Measurements from ENCODE around the gene HOPX.
"Not testable (repeated sequence)": the region's sequence is repeated elsewhere in the genome, so short reads cannot be mapped to it uniquely, and the experiment has no call there.

HOPX gene

DNA sequence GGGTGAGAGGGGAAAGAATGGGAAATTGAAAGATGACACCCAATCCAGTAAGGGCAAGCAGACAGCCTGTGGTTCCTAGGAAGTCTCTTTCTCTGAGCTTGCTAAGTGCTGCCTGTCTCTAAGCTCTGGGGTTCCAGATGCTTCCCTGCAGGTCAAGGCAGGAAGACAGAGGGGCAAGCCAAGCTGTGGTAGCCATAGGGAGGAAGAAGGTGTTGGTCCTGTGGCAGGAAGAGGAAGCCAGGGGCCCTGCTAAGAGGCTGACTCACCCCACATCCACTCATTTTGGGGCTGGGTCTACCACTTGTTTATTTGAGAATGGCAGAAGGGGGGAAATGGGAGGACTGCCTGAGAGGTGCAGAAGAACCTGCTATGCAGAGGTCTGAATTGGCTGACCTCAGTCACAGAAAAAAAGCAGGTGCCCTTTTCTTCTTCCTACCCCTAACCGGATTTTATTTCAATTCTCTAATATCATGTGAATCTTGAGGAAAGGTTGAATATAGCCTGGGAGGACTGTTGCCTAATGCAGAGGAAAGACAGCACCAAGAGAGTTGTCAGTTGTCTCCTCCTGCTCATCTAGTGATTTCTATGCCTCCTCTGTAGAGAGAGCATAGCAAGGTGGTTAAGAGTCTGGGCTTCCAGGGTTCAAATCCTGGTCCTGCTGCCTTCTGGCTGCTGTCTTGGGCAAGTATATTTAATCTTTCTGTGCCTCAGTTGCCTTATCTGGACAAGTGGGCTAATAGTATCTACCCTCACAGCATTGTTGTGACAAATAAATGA is 27.4 kb downstream of the HOPX start:
- DNase-seq, result no peak

DNA sequence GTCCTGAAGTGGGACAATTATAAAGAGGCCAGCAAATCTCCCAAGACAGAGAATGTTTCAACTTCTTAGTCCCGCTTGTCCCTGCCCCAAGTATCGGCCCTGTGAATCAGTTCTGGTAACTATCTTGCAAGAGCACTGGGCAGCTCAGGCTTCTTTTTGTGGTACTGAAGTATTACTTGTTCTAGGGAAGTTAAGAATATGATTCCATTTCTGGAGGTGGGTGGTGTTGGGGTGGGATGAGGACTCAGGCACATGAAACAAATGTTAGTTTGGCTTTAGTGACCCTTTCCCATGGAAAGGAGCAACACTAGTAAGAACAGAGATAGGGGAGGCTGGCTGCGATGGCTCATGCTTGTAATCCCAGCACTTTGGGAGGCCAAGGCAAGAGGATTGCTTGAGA is 28.9 kb downstream of the HOPX start:
- no peak for DNase-seq

DNA sequence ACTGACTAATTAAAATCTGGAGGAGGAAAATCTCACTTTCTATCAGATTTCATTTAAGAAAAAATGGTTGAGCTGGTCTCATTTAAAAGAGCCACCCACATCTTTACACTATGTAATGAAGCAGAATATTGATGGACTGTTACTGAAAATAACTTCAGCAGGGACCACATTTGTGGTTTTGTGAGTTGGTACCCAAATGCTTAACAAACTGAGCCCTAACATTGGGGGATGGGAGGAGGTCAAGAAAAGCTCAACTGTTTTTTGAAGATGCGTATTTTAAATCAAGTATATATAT is 30.1 kb downstream of the HOPX start:
- no peak for DNase-seq

DNA sequence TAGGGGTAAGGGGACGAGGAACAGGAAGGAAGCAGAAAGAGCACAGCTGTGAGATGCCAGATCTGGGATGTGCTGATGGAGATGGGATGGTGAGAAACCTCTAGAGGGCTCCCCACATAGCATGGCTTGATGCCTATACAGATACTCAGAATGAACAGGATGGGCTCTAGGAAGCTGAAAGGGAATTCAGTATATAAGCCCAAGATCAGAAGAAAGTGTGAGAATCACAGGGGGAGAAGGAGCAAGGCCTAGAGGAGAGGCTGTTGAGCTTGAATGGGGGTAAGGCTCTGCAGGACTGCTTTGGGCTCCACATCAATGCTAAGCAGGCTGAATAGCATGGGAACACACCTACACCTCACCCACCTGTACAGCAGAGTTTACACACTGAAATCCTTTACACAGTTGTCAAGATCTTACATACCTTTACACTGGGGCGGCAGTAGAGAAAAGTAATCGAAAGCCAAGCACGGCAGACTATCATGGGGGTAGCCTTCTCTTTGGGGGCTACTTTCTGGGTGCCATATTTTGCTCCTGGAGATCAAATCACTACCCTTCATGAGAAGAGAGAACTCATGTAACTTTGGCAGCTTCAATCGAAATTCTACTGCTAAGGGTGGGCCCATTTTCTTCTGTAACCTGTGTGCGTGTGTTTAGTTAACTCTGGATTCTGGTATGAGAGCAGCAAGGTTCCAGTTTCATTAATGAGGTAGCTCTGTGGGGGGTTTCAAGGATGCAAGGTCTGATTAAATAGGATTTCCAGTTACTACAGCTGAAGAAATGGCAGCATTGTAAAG is 30.6 kb downstream of the HOPX start:
- DNase-seq, result no peak

DNA sequence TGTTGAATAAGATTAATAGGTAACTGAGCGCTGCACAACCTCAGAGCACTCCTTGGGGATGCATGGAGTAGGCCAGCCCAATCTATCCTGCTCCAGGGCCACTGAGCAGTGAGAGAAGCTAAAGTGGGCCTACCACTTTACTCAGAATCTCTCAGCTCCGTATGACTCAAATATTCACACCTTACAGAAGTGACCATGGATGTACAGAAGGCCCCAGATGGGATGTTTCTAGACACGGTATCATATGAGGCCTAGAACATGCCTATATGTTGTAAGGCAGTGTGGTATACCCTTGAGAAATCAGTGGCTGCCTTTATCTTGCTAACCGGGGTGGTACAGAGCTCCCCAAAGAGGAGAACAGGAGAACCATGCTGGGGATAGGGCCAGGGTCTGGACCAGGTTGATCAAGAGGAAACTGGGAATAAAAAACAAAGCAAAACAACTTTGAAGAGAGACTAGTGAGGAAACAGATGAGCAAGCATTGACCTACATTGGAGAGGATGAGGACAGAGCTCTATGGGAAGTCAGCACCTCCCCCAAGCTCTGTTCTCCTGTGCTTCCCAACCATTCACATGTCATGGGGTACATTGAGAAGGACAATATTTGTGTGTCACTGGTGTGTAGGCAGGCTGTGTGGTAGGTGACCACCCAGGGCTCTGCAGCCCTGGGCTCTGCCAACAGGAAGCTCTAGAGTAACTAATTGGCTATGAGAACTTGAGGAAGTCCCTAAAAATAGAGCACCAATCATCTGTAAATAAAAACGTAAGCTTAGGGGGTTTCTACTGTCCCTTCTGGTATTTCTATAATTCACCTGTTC is 31.4 kb downstream of the HOPX start:
- no peak for DNase-seq

DNA sequence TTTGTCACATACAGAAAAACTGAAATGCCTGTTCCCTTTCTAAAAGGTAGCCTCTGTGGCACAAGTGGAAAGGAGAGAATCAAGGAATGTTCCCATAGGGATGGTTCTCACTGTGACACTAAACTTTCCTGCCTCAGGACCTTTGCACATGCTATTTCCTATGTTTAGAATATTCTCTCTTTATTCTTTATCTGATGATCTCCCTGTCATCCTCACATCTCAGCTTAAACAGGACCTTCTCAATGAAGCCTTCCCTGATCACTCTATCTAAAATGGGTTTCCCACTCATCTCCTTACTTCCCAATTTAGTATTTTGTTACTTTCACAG is 32.3 kb downstream of the HOPX start:
- DNase-seq, result no peak

DNA sequence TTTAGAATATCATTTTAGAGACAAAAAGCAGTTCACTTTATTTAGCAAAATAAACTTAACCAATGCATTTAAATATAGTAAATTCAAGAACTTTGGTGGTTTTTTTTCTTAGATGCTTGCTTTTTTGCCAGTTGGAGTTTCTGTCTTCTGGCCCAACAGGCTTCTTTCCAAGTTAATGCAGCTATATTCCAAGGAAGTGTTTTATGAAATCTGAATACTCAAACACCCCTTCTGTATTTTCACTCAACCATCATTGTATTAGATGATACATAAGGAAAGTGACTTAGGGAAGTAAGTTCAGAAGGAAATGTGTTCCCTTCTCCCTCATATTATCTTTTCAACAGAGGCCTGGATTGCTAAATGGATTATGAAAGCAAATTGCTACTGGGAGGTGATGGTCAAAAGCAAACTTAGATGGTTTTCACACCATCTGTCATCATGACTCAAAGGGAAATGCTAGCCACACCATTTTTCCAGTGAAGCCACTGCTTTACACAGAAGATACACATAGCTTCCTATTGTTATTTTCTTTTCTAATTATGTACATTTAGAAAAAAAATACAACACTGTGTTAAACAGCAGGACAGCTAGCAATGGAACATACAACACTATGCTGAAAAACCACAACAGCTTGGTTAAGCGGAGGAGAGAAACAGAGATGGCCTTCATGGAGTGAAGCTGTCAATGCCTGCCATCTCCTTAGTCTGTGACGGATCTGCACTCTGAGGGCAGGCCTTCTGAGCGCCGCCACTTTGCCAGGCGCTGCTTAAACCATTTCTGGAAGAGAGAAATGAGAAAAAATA is 32.9 kb downstream of the HOPX start:
- no peak for DNase-seq

DNA sequence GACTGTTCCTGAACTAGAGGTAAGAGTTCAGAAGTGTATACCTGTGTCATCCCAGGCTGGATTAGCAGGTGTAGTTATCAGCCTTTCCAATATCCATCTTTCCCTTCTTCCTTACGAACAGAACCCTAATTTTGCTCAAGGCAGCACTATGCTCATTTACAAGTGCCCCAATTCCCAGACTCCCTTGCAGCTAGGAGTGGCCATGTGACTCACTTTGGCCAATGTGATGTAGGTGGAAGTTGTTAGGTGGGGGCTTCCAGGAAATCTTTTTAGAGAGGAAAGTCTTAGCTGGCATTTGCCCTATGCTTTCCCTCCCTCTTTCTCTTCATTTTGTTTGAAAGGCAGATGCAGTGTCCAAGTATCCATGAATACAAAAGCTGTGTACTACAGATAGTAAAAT is 34.8 kb downstream of the HOPX start:
- DNase-seq, result no peak

DNA sequence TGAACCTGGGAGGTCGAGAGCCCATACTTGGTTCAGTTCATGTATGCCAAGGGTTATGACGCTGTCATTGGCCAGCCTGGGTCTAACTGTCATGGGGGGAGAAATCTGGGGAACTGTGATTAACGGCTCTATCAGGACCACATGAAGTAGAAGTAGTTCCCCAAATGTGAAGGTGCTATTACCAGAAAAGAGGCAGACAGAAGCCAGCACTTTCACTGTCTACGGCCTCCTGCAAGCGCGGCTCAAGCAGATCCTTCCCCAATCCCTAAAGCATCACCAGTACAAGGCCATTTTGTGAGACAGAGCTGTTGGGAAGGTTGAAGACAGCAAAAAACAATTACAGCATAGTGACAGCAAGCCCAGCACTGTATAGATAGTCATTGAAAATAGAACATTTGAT is 37.5 kb downstream of the HOPX start:
- DNase-seq, result no peak

DNA sequence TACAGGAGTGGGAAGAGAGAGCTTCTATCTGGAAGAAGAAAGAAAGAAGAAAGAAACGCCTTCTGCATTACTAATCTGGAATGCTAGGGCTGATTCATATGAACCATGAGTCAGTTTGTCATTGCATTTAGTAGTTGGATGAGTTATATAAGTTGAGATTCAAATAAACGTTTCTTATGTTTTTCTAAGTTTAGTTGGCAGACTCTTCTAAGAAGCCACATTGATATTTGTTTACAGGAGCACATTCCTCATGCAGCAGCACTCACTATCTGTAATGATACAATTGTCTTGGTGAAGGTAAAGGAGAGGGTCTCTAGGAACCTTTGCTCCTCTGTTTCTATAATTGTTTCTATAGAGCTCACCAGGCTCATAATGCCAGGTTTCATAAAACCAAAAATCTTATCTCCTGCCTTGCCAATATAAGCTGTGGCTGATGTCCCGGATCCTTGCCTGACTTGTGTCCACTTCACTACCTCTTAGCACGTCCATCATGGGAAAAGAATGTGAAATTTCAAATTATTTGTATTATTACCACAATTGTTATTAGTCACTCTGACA is 39.5 kb downstream of the HOPX start:
- no peak for DNase-seq

DNA sequence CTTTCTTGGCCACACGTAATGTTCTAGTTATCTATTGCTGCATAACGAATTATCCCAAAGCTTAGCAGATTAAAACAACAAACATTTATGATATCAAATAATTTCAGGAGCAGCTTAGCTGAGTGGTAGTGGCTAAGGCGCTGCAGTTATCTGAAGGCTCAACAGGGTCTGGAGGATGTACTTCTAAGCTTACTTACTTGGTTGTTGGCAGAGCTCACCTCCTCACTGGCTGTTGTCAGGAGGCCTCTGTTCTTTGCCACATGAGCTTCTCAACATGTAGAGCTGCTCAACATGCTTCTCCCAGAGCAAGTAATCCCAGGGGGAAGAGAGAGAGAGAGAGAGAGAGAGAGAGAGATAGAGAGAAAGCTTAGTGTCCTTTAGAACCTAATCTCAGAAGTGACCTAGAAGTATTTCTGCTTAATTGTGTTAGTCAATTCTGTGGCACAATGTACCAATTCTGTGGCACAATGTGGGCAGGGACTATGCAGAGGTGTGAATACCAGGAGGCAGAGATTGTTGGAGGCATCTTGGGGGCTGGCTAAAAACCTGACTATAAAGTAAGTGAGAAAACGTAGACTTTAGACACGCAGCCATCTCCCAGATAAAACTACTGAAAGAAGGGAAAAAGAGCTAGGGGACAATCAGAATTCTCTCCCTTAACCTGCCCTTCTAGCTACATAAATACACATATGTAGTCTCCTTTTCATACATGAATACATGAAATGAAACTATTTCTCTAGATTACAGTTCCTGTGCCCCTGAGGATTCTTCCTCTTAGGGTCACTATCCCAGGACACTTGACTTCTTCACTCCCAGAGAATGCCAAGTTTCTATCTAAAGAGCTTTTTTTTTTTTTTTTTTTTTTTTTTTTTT is 40.2 kb downstream of the HOPX start:
- no peak for DNase-seq

DNA sequence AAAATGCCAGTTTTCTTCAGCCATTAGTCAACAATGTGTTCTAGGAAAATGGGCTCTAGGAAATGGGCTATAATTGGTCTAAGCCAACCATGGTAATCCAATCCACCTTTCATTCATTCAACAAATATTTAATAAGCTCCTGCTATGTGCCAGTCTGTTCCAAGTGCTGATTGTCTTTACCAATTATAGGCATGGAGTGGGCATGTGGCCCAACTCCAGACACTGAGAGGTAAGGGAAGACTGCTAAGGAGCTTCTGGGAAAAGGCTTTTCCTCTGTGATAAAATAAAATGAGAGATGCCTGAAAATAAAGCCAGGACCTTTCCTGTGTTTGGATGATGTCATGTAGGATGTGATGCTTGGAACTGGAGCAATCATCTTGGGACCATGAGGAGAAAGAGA is 43.3 kb downstream of the HOPX start:
- DNase-seq, result no peak

DNA sequence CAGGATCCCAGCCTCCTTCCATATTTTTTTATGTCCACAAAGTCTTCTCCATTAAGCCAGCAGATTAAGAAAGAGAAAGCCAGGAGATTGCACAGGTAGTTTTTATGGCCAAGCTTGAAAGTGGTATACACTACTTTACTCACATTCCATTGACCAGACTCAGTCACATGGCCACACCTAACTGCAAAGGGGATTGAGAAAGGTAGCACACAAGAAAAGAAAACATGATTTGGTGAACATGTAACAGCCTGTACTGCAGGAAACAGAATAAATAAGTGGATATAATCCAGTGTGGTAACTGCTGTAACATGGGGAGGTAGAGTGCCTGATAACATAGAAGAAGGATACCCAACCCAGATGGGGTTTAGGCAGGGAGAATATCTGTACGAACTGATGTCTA is 43.9 kb downstream of the HOPX start:
- DNase-seq, result no peak

DNA sequence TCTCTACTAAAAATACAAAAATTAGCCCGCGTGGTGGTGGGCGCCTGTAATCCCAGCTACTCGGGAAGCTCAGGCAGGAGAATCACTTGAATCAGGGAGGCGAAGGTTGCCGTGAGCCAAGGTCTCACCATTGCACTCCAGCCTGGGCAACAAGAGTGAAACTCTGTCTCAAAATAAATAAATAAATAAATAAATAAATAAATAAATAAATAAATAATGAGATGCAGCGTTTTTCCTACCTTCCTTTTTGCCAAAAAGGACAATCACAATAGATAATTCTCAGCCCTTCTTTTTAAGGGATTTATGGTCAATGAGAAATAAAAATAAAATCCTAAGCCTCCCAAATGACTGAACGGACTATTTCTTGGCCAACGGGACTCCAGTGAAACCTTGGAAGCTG is 46.1 kb downstream of the HOPX start:
- DNase-seq, result not testable (repeated sequence)

DNA sequence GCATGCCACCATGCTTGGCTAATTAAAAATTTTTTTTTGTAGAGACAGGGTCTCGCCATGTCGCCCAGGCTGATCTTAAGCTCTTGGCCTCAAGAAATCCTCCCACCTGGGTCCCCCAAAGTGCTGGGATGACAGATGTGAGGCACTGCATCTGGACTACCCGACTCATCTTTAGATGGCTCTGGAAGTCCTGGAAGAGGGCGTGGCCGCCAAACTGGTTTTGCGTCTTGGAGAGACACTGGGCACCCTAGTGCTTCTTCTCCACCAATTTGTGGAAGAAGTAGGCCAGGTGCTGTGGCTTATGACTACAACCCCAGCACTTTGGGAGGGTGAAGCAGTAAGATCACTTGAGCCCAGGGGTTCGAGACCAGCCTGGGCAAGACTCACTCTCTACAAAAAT is 47.6 kb downstream of the HOPX start:
- no peak for DNase-seq

DNA sequence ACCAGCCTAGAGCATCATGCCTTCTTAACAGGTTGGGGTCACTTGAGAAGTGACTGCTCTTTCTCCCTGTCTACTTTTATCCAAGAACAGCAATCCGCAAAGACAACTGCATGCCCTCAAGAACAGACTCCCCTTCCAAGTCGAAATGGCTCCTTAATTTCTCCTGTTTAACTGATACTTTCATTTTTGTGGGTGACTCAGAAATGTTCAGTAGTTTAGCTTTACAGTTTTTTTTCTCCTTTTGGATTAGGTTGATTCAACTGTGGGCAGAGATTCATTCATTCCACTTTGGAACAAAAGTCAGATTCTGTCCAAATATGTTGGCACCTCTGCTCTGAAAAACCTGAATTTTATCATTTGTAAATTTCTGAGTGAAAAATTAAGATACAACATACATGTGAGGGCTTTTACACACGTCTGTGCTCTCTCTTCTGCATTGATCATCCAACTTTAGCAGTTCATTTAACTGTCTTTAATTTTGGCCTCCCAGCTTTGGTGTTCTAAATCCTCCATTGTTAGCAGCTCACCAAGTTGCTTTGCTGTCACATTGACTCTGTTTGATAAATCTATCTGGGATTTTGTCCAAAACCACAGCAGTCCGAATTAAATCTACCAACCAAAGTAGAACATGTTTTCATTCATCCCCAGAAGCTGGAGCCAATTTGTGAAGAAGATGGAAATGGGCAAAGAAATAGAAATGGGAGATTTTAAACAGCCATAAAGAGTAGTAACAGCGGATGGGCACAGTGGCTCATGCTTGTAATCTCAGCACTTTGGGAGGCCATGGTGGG is 50.0 kb downstream of the HOPX start:
- no peak for DNase-seq

DNA sequence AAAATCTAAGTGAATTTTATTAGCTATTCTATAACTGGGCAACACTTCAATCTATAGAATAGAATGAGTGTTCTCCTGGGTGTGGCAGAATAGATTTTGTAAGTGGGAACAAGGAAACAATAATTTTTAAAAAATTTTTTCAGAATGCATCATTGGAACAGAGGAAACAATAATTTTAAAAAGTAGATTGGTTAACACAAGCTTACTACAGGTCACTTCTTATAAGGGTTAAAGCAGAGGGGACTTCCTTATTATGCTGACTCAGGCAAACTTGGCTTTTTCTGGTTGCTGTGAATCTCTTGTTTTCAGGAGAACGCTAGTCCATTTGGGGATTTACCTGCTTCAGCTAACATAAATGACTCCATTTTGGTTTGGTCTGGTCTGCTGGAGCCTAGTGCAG is 52.5 kb downstream of the HOPX start:
- DNase-seq, result no peak

DNA sequence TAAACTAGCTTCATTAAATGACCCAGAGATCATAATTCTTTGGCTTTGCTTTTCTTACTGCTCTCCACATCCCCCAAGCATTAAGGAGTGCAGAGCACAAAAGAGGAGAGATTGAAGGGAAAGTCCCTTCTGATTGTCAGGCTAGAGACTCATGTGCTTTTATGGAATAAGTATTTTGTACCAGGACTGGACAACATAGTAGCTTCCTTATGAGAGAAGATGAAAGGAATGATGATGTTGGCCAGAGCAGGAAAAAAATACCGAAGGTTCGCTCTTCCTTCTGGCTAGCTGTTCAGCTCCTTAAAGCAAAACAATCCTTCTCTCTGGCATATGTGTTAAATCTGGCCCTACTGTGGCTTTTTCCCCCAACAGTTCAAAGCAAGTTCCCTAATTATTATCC is 53.1 kb downstream of the HOPX start:
- no peak for DNase-seq

DNA sequence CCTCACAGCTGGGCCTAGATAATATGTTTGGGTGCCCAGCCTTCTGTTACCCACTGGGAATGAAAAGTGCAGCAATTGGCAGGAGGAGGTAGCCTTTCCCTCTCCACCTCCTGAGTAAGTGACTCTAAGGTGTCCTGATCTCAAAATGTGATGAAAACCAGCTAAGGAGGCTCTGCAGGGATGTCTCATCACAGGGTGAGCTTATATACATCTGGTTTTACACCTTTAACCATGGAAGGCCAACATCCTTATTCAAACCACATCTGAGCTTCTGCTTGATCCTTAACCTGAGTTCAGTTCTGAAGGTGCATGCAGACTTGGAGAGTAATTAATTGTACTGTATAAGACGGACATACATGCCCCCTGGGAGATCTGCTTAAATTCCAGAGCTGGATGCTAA is 53.7 kb downstream of the HOPX start:
- DNase-seq, result no peak

DNA sequence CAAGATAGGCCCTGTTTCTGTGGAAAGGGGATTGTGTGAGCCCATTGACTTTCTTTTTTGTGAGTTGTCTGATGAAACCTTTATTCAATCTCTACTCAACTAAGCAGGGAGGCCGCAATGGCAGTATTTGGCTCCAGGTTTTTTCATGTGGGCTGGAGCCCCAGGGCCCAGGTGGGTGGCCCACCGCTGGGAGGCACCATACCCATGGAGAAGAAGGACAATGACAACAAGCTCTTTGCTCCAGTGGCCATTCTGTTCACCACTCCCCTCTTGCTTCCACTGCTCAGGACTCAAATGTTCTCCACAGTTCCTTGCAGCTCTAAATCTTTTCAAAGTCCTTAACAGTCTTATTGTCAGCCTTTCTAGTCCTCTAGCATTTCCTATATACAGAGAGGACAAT is 54.1 kb downstream of the HOPX start:
- no peak for DNase-seq

DNA sequence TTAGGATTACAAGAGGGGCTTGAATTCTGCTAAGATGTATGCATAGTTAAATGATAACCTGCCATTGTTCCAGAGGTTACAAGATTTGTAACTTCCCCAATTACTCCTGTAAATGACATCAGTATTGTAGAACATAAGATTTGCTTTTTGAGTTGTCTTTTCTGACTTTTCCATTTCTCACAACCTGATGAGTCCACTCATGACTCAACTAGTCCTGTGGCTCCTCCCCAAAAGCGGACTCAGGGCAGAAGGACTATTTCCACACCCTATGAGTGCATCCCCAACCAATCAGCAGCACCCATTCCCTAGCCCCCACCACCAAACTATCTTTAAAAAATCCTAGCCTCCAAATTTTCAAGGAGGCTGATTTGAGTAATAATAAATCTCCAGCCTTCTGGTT is 54.7 kb downstream of the HOPX start:
- no peak for DNase-seq

Data from NCI-H446 treated with DMSO at 0.1 percent for 48 hours (cell line).